HG03103 (cell line): ENCODE measurements around the gene NGDN.

Experiments used
- ATAC-seq: cut with Tn5 transposase; IDR thresholded peaks from one replicate; pipeline ENCODE4 v1.9.1; 2021; ENCODE audit warnings: low read depth; ENCODE audit not compliant: unreplicated experiment

The NGDN gene

GRCh38 chr14:23468704-23469126 lies 788 bp upstream of the NGDN start:
- ATAC-seq: no peak

- ATAC-seq: no peak
Measured at GRCh38 chr14:23469906-23470403, 452 bp downstream of the NGDN start.

- no peak for ATAC-seq
Measured at GRCh38 chr14:23470947-23471346, 1.4 kb downstream of the NGDN start.

GRCh38 chr14:23478109-23478759 lies 8.7 kb downstream of the NGDN start:
- ATAC-seq: no peak

GRCh38 chr14:23481362-23481970 lies 12.0 kb downstream of the NGDN start:
- ATAC-seq: no peak

GRCh38 chr14:23481979-23482822 lies 12.7 kb downstream of the NGDN start:
- ATAC-seq: no peak

GRCh38 chr14:23482823-23483148 lies 13.3 kb downstream of the NGDN start:
- ATAC-seq: no peak

- ATAC-seq: no peak
Measured at GRCh38 chr14:23483236-23483854, 13.8 kb downstream of the NGDN start.

- no peak for ATAC-seq
Measured at GRCh38 chr14:23485326-23485725, 15.8 kb downstream of the NGDN start.

- no peak for ATAC-seq
Measured at GRCh38 chr14:23486036-23486435, 16.5 kb downstream of the NGDN start.

- no peak for ATAC-seq
Measured at GRCh38 chr14:23487216-23487615, 17.7 kb downstream of the NGDN start.

- no peak for ATAC-seq
Measured at GRCh38 chr14:23492618-23493272, 23.2 kb downstream of the NGDN start.

- ATAC-seq: no peak
Measured at GRCh38 chr14:23494223-23494622, 24.7 kb downstream of the NGDN start.

- no peak for ATAC-seq
Measured at GRCh38 chr14:23512156-23512555, 42.7 kb downstream of the NGDN start.

- no peak for ATAC-seq
Measured at GRCh38 chr14:23513005-23513817, 43.7 kb downstream of the NGDN start.

GRCh38 chr14:23513818-23514643 lies 44.5 kb downstream of the NGDN start:
- ATAC-seq: no peak

GRCh38 chr14:23514644-23514957 lies 45.1 kb downstream of the NGDN start:
- no peak for ATAC-seq

GRCh38 chr14:23517650-23518326 lies 48.3 kb downstream of the NGDN start:
- ATAC-seq: no peak

- no peak for ATAC-seq
Measured at GRCh38 chr14:23518709-23519108, 49.2 kb downstream of the NGDN start.
